Anterior cingulate cortex (tissue), 58 donors: ENCODE results near the gene OR2W3.
A peak's percentile ranks its signal among the peaks of the same experiment; 100 is the strongest.

Experiments used
- DNase-seq, 58 donors: peaks; one replicate each; lab custom pipeline; 2025; lab: John Stamatoyannopoulos, UW

The OR2W3 gene

GRCh38 chr1:247914941-247915662, 19.7 kb downstream of the OR2W3 start:
- no peak for DNase-seq

- DNase-seq, result no peak
These were observed 24.6 kb downstream of the OR2W3 start, which contains the start of gene OR2T8 for GRCh38 chr1:247919952-247920351. OR2T8 (plus strand) TSS chr1:247920252; CDS start chr1:247921018, 766 bp downstream.

GRCh38 chr1:247923941-247924340, 28.6 kb downstream of the OR2W3 start:
- DNase-seq, result no peak

- DNase-seq, result no peak
These were observed 29.5 kb downstream of the OR2W3 start, which contains the start of gene OR2AJ1 for GRCh38 chr1:247924868-247925267. OR2AJ1 (plus strand) TSS chr1:247924889; CDS start chr1:247933769, 8,880 bp downstream.

GRCh38 chr1:247933989-247934388, 38.6 kb downstream of the OR2W3 start:
- no peak for DNase-seq

GRCh38 chr1:247935781-247936180, 40.4 kb downstream of the OR2W3 start:
- DNase-seq, result no peak

- DNase-seq, result no peak
These were observed 41.0 kb downstream of the OR2W3 start for GRCh38 chr1:247936415-247936814.

GRCh38 chr1:247936965-247937734, 41.8 kb downstream of the OR2W3 start:
- peak in 53 of 58 donors; percentile 11 to 89 (median 63) for DNase-seq

- DNase-seq, result no peak
These were observed 47.2 kb downstream of the OR2W3 start for GRCh38 chr1:247942624-247943023.
